Inferior parietal cortex (tissue), 1 donor: ENCODE results near the gene SPSB4.

Source experiments
- DNase-seq: peaks from one replicate; pipeline ENCODE4 v3.0.0-alpha.2; 2016; ENCODE audit errors: extremely low spot score

The SPSB4 gene

DNA sequence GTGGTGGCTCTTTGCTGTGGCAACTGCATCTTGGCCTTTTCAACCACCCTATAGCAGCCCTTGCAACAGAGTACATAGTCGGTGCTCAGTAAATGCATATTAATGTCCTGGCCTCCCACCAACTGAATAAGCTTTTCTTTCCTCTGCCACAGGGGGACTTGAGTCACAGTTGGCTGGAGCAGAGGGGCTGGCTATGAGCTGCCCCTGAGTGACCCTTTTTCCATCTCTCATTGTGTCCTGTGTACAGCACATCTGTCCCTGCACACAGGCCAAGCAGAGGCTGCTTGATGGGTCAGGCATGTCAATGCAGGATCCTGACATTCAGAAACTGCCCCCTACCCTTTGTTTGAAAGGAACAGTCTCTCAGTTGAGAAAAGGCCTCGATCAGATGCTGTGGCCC lies 22.4 kb downstream of the SPSB4 start:
- DNase-seq: no peak

DNA sequence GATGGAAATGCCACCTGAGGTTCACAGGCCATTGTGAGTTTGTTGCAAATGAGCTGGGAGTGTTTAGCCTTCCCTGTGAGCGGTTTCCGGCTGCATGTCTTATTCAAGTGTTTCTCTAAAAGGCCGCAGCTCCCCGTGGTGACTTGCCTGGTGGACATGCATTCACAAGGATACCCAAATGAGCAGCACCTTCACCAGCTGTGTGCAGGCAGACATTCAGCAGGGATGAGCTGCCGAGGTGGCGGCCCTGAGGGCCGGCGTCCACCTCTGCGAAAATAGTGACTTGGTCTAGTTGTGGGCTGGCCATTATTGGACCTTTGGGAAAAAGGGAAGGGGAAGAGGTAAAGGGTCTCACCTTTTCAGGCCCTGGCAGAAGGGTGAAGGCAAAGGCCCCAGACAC lies 23.4 kb downstream of the SPSB4 start:
- no peak for DNase-seq

DNA sequence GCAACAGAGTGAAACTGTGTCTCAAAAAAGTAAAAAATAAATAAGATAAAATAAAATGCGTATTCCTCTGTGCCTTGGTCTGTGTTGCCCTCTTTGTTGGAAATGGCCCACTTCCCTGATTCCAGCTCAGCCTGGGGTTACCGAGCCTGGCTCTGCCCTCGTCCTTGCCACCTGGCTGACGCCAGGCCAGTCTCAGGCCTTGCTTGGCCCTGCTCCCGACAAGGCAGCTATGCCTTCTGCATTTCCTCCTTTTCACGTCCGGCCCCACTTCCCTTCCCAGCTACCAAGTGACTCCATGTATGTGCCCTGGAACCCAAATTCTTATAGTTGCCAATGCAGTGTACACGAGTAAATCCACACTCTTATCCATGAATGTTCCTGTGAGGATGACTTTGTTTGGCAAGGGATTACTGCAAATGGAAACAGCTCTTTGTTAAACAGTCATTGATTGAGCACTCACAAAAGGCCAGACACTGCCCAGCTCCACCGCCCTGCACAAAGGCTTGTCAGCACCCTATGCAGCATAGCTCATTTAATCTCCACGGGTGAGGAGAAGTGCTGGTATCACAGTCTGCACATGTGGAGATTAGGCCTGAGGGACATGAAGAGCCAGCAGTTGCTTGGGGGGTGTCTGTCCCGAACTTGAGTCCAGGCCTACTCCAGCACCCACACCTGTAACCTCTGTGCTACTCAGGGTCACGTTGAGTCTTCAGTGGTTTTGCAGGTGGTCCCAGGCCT lies 25.1 kb downstream of the SPSB4 start:
- peak; percentile 5 for DNase-seq

DNA sequence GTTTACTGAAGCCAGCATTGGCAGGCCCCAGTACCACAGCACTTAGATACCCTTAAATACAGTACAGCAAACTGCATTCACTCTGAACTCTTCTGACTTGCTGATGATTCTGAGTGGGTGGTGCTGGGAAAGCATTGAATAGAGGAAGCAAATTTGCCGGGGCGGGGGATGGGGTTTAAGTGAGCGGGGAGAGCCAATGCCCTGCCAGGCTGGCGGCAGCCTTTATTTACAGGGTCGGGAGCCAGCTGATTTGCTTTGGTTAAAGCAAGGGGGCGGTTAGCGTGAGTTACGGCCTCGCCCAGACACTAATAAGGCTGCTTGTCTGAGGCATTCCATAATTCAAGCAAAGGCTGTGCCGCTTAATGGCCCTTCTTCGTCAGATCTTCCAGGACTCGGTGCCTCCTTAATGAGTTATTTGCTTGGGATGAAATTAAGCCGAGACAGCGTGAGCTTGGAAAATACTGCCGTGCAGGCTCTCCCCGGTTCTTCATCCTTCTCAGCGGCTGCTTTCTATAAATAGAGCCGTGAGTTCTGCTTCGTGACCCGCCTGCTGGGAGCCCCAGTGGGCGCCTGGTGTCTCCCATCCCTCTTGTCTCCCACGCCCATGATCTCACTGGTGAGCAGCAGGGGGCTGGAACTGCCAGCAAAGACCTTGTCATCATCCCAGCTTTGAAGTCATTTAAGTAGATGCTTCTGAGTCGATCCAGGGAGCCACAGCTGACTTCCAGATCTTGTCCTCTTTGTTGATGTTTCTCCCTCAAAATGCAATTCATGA lies 25.8 kb downstream of the SPSB4 start:
- DNase-seq: peak; percentile 17

DNA sequence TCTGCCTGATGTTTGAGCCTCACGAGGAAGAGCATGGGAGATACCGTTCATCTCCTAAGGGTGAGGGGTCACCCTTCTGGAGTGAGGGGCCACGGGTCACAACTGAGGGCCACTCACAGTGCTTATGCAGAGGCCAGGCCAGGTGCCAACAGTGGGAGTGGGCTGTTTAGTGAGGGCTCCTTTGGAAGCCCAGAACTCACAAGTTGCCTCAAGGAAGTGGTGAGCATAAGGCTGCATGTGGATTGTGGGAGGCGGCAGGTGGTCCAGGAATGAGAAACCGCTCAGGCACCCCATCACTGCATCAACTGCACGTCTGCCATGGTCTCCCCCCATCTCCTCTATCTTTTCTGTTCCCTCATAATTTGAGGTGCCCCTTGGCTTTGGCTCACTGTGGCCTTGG lies 26.5 kb downstream of the SPSB4 start:
- no peak for DNase-seq

DNA sequence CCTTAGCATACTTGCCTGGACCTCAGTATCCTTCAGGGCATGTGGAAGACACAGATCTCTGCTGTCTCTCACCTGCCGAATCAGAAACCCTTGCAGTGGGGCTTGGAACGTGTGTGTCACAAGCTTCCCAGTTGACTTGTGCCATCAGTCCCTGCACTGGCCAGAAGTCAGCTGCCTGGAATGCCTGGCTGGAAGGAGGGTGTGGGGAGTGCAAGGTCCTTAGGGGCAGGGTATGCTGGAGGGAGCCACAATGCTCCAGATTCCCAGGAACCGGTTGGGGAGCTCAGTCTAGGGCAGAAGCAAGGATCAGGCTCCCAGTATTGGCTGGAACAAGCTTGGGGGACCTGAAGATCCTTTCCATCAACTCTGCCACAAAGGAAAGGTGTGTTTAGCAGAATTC lies 27.1 kb downstream of the SPSB4 start:
- DNase-seq: no peak

DNA sequence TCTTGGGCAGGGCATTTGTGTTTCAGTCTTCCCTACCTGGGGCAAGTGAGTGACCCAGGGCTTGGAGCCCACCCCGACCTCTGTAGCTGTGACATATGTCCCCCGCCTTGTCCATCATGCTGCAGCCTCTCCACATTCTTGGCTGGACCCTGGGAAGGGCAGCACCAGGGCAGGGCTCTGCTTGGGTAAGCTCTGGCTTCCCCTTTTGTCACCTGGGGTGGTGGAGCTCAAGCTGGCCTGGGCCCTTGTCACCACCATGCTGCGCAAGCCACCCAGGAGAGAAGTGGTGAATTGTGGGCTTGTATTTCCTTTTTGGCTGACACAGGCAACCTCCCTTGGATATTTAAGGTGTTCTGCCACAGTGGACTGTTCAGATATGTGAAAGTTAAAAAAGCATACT lies 29.3 kb downstream of the SPSB4 start:
- no peak for DNase-seq

DNA sequence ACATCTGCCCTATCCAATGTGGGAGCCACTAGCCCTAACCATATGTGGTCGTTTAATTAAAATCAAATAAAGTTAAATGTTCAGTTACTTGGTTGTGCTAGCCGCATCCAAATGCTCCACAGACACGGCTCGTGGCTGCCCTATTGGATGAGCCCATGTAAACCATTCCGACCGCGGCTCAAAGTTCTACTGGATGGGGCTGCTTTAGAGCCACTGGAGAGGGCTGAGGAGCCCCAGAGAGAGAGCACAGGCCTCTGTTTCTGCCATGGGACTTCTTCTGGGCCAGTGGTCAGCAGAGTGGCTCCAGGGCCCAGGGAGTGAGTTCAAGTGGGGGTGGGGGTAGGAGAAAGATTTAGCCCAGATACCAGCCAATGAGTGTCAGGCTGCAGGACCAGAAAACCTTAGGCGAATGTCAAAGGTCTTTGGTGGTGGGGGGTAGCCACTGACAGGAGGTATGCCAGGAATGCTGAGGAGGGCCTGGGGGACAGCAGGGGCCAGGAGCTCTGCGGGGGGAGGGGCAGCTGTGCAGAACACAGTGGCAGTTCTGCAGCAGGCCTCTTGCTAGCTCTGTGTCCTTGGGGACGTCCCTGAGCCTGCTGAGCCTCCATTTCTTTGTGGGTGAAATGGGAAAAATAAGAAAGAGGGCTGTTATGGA lies 30.1 kb downstream of the SPSB4 start:
- no peak for DNase-seq

DNA sequence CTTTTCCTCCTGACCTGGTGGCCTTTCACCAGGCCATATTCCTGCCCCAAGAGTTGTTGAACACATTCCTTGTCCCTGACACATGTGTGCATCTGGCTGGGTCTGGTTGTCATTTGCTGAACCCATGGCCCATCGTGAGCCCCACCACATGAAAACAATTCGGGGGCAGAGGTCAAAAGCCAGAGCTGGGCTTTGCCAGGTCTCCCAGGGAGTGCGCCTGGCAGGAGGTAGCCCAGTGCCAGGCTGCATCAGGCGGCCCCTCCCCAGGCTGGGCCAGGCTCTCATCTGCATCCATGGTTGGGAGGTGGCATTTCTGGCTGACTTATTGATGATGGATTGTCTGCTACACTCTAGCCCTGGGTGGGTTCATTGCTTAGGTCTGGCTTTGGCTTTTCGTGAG lies 30.9 kb downstream of the SPSB4 start:
- no peak for DNase-seq

DNA sequence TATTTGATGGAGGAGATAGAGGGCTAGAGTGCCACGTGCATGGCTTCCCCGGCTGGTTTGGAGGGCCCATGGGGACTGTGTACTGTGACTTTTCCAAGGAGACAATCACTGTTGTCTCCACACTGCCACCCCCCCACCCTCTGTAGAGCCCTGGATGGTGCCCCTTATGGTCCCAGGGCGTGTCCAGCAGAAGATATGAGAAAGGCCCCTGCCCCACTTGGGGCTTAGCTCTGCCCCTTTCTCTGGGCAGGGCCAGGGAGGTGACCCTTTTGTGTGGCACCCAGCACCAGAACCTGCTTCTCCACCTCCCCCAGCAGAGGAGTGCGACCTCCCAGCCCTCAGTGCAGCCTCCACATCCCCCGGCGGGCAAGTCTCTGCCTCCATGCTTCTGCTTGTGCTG lies 32.1 kb downstream of the SPSB4 start:
- no peak for DNase-seq

DNA sequence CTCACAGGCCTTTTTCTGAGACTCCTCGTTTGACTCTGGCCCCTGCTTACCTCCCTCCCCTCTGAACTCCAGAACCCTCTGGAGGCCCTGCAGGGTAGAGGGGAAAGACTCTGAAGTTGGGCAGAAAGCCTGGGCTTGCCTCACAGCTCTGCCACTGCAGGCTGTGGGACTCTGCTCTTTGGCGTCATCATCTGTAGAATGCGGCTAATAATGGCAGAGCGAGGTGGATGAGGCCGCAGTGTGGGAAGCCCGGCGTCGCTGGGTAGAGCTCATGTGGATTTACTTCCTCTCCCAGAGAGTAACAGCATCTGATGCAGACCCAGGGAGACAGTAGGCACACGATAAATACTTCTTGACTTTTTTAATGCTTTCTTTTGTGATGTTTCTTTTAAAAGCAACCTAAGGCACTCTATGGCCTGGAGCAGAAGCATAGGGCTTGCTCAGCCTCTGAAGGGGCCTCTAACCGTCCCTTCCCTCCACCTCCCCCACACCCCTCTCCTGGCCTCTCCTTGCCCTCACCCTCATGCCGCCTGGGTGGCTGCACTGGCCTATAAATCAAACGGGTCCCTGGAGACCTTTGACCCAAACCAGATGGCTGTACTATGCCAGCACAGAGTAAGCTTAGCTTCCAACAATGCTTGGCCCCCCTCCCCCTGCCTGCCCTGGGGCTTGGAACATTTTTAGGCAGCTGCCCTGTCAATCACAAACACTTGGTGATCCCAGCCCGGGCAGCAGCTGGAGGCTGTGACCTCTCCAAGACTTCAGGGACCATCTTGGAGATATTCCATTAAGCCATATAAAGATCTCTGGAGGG lies 32.9 kb downstream of the SPSB4 start:
- no peak for DNase-seq

DNA sequence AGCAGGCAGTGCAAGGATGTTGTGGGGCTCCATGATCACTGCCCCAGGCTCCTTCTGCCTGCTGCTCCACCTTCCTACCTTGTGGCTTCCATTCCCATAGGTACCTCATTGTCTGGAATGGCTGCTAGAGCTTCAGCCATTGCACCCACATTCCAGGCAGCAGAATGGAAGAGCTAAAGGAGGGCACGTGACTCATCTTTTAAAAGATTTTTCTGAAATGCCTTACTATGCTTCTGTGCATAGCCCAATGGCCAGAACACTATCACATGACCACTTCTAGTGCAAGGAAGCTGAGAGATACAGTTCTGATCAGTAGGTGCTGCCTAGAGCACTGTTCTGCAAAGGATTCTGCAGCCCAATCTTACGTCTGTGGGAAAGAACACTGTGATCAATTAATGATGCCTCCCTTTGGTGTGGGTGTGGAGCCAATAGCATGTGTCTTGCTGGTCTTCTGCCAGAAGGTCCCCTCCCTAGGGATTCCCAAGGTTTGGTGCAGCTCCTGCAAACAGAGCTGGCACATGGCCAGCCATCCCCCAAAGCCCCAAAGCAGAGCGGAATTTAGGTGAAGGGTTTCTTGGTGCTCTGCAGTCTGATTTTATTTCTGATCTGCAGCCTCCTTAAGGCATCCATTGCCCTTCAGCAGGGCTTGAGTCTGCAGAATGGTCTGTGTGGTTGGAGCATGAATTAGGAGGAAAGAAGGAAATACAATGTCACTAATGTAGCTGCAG lies 34.4 kb downstream of the SPSB4 start:
- no peak for DNase-seq

DNA sequence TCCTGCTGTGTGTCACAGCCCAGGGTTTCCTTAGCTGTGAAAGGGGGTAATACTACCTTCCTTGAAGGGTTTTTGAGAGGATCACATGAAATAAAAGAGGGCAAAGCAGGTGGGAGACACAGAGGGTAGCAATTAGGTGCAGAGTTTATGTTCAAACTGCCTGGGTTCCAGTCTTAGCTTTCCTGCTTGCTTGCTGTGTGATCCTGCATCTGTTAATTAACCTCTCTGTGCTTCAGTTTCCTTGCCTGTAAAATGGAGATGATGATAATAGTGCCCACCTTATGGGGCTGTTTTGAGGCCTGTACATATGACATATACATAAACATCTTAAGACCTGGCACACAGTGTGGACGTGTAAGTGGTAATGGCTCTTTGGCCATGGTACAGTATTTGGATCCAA lies 35.0 kb downstream of the SPSB4 start:
- DNase-seq: no peak

DNA sequence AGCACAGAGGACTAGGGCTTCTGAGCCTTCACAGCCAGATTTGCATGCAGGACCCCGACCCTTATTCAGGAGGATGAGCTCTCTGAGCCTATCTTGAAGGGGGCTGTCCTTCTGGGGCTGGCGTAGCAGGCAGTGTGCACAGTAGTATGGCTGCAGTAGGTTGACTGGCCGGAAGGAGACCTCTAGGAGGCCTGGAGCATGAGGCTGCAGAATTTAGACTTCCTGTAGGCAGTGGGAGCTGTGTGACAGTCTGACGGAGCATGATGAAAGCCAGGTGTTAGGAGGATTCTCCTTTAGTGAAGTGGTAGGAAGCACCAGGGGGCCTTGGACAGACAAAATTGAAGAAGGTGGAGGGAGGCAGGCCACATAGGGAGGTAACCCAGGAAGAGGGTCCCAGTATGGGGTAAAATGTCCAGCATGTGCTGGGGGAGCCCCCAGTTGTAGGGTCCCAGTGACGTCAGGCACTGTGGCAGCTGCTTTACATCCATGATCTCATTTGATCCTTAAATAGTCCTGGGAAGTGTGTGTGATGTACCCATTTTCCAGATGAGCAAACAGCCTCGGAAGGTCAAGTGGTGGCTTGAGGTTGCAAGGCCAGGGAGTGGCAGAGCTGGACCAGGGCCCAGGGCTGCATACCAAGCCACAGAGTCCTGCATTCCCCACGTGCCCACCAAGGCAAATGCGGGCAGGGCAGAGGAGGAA lies 36.1 kb downstream of the SPSB4 start:
- no peak for DNase-seq

DNA sequence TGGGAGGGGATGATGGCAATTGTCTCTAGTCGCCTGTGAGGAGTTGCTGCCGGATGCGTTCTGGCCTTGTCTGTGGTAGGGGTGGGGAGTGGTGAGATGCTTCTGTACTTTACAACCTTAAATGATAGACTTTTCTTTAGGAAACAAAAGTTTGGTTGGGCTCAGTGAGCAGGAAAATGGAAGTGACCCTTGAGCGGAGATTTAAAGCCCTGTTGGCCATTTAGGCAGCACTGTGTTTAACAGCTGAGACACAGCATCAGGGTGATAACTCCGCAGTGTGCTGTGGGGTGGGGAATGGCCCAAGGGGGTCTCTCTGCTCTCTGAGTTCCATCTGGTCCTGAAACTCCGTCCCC lies 36.6 kb downstream of the SPSB4 start:
- DNase-seq: no peak

DNA sequence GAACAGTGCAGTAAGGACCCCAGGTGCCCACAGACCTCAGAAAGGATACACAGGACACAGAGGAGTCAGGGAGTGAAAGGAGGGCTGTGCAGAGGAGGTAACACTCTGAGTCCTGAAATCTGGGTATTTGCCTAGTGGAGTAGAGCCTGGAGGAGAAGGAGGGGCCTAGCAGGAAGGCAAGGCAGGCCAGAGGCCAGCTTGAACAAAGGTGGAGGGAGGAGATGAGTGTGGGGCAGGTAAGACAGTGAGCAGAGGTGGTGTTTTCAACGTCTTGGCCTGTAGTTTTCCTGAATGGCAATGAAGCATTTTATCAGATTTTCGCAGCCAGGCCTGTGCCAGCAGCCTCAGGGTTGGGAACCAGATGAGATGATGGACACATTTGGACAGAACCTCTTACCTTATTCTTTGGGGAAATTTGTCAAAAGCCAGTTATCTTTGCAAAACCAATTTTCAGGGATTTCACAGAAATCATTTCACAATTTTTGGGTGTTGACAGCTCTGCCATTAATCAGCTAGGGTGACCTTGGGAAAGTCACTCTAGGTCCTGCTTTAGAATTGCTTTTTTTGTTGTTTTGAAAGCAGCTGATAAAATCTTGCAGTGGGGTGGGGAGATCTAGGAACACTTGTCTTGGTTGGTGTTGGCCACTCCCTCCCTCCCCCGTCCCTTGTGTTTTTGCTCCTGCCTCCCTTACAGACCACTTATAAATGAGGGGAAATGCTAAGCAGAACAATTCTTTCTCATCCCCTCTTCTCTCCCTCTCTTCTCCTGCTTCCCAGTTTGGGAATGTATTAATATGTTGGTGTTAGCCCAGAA lies 38.4 kb downstream of the SPSB4 start:
- DNase-seq: no peak

DNA sequence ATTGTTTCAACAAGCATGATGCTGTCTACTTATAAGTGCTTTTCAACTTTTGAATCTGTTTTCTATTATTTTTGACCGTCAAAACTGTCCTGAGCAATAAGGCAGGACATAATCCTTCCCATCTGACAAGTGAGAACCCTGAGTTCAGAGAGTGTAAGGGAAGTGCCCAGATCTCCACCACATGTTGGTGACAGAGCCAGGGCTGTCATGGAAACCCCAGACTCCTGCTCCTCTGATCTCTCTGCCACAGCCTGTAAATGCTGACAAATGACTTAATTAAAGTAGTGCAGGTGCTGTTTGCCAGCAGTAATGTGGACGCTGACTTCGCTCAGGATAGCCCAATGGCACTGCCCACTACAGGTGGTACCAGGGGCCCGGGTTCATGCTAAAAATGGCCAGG lies 40.3 kb downstream of the SPSB4 start:
- no peak for DNase-seq

DNA sequence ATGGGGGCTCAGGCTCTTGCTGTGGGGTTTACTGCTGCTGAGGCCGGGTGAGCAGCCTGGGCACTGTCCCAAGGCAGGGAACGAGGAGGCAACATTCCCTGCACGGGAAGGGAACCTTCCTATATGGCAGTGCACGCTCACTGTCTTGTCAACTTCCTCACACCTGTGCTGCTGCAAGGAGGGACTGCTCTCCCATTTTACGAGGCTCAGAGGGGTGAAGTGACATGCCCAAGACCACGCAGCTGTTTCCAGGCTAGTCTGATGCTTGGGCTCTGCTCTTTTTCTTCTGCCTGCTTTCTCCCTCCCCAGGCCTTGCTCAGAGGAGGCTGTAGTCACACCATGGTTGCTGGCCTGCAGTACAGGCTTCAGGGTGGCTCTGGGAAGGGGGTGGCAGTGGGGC lies 41.5 kb downstream of the SPSB4 start:
- no peak for DNase-seq

DNA sequence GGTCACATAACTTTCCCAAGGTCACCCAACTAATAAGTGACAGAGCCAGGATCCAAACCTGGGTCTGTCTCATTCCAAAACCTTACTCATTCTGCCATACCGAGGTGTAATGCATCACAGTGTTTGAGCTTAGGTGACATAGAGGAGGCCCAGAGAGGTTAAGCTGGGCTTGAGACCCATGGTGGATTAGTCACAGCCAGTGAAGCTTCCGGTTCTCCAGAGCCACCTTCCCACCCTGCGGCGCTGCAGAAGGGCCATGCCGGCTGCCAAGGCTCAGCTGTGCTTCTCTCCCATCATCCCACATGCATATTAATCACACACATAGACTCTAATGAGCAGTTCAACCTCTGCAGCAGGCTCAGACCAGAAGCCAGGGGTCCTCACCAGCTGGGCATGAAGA lies 42.2 kb downstream of the SPSB4 start:
- no peak for DNase-seq
